AG08395 (cell line): ENCODE results near the gene FOLR2.
"Not testable (repeated sequence)": the region's sequence is repeated elsewhere in the genome, so short reads cannot be mapped to it uniquely, and the experiment has no call there.

Experiments
- DNase-seq: peaks from one replicate; pipeline ENCODE4 v3.0.0; 2012; ENCODE audit warnings: mixed read lengths, low spot score

The FOLR2 gene

DNA sequence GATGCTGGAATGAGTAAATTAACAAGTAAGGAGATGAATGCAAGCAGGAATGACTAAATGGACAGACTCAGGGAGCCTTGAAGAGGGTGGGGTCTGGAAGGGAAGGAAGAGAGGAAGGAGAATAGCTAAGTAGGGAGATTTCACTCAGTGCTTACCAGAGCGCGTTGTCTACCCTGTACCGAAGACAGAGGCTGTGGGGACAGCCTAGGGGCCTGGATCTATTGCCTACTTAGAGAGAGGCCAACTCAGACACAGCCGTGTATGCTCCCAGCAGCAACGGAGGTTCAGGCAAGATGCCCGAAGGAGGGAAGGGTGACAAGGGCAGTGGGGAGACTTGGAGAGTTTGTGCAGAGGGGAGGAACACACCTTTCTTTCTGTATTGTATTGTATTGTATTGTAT lies at the start of gene FOLR2:
Gene FOLR2 (plus strand): TSS at position 157 of the 400 bp plus-strand sequence. CDS start 1,791 bp downstream, outside the sequence.
- DNase-seq = no peak

DNA sequence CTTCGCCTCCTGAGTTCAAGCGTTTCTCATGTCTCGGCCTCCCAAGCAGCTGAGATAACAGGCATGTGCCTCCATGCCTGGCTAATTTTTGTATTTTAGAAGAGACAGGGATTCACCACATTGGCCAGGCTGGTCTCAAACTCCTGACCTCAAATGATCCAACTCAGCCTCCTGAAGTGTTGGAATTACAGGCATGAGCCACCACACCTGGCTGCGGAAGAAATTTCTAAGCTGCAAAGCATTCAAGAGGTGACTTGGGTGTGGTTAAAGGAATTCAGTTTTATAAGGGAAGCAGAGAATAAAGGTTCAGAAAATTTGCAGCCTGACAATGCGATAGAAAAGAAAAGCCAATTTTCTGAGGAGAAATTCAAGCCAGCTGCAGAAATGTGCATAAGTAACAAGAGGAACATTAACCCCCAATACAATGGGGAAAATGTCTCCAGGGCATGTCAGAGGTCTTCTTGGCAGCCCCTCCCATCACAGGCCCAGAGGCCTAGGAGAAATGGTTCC lies 47.5 kb upstream of the FOLR2 start:
- not testable (repeated sequence) for DNase-seq

DNA sequence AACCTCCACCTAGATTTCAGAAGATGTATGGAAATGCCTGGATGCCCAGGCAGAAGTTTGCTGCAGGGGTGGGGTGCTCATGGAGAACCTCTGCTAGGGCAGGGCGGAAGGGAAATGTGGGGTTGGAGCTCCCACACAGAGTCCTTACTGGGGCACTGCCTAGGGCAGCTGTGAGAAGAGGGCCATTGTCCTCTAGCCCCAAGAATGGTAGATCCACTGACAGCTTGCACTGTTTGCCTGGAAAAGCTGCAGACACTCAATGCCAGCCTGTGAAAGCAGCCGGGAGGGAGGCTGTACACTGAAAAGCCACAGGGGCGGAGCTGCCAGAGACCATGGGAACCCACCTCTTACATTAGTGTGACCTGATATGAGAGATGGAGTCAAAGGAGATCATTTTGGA lies 46.8 kb upstream of the FOLR2 start:
- DNase-seq = not testable (repeated sequence)

DNA sequence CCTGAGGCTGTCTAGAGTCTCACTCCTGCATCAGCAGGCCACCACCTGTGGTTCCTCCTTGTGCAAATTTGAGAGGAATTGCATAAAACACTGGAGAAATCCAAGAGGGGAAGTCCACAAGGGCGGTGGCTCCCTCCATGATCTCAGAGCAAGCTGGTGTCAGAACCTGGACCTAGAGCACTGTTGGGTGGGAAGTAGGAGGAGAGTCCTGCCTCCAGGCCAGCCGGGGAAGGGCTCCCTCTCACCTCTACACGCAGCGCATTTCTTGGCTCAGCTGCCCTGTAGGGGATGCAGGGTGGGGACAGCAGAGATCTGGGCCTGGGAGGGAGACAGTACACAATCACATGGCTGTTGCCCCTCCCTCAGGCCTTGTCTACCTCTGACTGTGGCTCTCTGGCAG lies 44.6 kb upstream of the FOLR2 start:
- not testable (repeated sequence) for DNase-seq

DNA sequence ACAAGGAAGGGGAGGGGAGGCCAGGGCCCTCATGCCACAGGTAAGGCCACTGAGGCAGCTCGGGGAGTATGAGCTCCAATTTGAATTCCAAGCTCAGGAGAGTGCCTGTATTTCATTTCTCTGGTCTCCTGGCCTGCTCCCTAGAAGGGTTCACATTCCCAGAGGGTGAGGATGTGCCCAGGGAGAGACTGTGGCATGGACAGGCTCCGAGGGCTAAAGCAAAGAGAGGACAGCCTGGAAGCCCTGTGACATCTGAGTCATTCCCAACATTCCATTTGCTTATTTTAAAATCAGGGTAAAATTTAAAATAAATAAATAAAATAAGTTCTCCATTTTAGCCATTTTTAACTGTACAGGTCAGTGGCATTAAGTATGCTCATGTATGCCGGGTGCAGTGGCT lies 43.3 kb upstream of the FOLR2 start:
- no peak for DNase-seq

DNA sequence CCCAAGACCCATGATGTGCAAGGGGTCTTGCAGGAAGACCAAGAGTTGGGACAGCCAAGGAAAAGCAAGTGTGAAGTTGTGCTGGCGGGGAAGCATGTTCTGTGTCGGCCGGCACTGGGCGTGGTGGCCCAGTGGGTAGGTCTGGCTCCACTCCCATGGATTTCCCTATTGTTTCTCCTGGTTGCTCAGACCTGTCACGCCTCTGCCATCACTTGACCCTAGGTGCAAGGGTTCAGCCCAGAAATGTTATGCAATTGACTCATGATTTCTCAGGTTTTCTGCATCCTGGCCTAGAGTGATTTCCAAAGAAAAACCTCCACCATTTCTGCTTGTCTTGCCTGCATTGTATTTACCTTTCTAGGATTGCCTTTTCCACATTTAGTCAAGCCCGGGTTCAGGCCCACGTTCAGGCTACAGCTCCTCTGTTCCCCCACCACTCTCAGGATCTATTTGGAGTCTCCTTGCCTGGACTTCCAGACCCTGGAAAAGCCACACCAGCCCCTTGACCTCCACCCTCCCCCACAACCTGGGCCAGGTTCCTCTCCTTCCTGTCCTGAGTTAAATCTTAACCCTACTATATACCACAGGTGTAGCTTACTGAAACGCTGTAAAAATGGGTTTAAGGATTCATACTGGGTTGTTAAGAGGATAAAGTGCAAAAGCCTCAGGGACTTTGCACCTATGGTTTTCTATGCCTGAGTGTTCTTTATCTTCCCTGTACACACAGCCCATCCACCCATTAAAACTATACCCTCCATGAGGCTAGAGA lies 42.1 kb upstream of the FOLR2 start:
- no peak for DNase-seq

DNA sequence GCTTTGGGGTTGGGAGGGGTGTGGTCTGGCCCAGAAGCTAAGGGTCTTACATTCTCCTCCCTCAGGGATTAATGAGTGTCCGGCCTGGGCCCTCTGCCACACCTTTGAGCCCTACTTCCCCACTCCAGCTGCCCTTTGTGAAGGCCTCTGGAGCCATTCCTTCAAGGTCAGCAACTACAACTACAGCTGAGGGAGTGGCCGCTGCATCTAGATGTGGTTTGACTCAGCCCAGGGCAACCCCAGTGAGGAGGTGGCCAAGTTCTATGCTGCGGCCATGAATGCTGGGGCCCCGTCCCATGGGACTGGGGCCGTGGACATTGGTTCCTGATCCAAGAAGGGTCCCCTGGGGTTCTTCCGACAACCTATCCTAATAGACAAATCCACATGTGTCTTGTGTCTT lies 38.9 kb upstream of the FOLR2 start:
- no peak for DNase-seq

DNA sequence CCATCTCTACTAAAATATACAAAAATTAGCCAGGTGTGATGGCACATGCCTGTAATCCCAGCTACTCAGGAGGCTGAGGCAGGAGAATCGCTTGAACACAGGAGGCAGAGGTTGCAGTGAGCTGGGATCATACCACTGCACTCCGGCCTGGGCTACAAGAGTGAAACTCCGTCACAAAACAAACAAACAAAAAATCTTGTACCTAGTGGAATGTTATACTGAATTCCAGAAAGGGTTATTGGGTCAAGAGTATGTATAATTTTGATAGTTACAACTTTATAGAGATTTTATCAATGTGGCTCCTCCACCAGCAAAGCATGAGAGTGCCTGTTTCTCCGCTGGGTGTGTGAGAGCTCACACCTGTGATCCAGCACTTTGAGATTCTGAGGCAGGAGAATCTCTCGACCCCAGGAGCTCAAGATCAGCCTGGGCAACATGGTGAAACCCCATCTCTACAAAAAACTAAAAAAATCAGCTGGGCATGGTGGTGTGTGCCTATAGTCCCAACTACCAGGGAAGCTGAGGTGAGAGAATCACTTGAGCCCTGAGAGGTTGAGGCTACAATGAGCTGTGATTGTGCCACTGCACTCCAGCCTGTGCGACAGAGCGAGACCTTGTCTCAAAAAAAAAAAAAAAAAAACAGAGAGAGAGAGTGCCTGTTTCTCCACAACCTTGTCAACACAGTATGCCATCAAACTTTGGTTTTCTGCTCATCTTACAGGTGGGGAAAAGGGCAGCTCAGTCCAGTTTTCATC lies 37.4 kb upstream of the FOLR2 start:
- DNase-seq = no peak

DNA sequence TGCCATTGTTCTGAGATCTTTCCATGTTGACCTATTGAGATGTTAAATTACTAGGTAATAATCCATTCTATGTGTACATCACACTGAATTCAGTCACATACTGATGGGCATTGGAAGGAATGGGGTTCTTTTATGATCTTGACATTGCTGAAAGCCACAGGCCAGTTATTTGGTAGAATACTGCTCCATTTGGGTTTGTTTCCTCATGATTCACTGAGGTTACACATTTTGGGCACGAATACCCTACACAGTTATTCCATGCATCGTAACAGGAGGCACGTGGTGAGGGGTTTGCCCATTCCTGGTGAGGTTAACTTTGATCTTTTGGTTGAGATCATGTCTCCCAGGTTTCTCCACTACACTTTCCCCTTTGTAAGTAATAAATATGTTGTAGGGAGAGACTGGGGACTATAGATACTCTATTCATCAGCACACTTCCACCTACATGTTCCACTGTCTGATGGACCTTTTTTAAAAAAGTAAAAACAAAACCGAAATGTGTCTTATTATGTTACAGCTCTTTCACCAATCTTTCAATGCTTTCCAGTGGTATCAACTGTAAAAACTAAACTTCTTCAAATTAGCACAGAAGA lies 36.7 kb upstream of the FOLR2 start:
- no peak for DNase-seq

DNA sequence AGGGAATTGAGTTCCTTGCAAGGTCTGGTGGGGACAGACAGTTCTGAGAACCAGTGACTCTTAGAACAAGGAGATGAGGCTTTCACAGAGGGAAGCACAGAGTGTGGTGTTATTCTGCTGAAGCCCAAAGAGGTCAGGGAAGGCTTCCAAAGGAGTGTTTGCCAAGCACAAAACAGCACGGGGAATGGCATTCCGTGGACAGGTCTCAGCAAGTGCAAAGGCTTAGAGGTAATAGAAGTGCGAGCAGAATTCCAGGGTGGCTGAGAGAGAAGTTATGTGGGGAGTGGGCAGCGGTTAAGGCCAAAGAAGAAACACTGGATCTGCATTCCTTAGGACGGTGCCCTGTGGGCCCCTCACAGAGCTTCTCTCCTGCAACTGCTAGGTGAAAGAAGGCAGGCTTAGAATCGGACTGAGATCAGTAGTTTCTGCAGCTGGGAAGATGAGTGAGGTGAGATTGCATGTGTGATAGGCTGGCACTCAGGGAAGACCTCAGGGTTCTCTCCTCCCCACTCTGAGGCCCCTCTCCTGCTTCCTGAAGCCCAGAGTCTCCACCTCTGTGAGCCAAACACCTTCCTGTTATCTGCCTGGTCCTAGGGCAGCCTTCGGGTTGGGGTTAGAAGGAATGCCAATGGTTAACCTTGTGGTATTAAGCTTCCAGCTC lies 35.6 kb upstream of the FOLR2 start:
- not testable (repeated sequence) for DNase-seq

DNA sequence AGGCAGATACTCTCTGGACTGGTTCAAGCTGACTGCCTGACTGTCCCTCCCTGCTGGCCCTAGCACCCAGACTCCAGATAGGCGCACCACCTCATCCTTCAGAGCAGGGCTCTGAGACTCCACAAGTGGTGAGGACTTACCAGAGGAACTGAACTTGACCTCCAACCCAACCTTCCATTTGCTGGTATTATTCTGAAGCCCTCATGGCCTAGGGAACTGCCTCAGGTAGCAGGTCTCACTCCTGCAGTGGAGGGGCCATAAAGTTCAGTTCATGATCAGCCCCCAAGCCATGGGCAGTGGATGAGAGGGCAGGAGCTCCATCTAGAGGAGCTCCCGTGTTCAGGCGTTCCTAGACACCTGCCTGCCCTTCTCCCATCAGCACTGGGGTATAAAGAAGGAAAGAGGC lies 35.0 kb upstream of the FOLR2 start:
- not testable (repeated sequence) for DNase-seq

DNA sequence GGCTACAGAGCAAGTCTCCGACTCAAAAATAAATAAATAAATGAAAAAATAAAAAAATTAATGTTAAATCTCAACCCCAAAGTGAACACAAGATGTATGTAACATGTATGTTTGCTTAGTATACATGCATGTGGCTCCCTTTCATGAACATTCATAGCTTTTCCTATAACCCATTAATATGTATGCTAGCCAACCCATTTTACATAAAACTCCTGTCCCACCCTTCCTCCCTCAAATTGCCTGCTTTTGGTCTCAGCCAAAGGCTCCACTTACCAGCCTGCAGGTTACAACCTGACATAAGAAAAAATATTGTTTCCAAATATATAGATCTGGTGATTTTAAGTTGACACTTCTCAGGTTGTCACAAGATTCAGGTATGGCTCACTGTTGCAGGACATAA lies 28.3 kb upstream of the FOLR2 start:
- no peak for DNase-seq

DNA sequence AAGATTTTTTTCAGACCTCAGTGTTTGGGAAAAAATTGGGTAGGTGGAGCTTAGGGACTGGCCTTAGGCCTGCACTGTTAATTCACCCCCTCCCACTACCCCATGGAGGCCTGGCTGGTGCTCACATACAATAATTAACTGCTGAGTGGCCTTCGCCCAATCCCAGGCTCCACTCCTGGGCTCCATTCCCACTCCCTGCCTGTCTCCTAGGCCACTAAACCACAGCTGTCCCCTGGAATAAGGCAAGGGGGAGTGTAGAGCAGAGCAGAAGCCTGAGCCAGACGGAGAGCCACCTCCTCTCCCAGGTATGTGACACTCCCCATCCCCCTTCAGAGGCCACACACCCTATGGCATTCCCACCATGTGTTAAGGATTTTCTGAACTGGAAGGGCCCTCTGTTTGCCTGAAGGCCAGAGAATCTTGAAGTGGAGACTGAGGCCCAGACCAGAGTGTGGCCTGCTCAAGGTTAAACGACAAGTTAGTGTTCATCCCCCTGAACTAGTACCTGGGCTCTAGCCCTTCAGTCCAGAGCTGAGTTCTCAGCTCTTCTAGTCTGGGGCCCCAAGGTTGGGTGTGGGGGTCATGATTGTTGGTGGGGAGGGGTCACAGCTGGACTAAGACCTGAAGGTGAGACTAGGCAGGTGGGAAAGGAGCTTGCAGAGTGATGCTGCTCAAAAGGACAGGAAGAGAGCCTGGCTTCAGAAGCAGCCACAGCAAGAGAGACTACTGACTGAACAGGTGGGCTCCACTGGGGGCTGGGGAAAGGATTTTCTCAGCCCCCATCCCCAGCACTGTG lies 26.9 kb upstream of the FOLR2 start:
- peak; percentile 46 for DNase-seq

DNA sequence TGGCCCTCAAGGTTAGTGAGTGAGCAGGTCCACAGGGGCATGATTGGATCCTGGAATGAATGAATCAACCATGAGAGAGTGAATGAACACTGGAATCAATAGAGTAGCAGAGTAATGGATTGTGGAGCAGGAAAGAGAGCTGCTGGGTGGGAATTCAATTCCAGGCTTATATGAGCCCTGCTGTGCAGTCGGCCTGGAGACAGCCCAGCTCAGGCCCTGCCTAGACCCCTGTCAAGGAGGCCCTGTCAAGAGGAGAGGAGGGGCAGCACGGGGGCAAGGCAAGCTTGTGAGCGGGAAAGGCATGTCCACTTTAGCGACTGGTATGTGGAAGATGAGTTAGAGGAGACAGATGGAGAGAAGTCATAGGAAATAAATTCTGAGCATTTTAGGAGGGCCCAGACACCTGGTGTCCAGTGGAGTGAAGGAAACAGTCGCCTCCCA lies 25.9 kb upstream of the FOLR2 start:
- no peak for DNase-seq

DNA sequence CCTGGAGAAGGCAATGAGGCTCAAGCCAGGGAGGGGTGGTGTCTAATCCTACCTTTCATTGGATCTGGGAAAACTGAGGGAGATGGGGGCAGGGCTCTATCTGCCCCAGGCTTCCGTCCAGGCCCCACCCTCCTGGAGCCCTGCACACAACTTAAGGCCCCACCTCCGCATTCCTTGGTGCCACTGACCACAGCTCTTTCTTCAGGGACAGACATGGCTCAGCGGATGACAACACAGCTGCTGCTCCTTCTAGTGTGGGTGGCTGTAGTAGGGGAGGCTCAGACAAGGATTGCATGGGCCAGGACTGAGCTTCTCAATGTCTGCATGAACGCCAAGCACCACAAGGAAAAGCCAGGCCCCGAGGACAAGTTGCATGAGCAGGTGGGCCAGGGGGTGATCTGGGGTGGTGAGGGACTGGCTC lies 24.6 kb upstream of the FOLR2 start, which contains the start of gene FOLR1:
Gene FOLR1 (plus strand): TSS at position 180 of the 421 bp plus-strand sequence. CDS start 34 bp downstream, at position 214.
- peak; percentile 45 for DNase-seq

DNA sequence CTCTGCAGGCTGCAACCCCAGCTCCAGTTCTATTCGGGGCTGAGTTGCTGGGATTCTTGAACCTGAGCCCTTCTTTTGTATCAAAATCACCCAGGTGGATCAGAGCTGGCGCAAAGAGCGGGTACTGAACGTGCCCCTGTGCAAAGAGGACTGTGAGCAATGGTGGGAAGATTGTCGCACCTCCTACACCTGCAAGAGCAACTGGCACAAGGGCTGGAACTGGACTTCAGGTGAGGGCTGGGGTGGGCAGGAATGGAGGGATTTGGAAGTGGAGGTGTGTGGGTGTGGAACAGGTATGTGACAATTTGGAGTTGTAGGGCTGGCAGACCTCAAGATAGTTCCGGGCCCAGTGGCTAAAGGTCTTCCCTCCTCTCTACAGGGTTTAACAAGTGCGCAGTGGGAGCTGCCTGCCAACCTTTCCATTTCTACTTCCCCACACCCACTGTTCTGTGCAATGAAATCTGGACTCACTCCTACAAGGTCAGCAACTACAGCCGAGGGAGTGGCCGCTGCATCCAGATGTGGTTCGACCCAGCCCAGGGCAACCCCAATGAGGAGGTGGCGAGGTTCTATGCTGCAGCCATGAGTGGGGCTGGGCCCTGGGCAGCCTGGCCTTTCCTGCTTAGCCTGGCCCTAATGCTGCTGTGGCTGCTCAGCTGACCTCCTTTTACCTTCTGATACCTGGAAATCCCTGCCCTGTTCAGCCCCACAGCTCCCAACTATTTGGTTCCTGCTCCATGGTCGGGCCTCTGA lies 20.9 kb upstream of the FOLR2 start:
- no peak for DNase-seq

DNA sequence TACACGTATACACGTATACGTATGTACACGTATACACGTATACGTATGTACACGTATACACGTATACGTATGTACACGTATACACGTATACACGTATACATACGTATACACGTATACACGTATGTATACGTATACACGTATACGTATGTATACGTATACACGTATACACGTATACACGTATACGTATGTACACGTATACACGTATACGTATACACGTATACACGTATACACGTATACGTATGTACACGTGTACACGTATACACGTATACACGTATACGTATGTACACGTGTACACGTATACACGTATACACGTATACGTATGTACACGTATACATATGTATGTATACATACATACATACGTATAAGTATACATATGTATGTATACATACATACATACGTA lies 15.1 kb upstream of the FOLR2 start:
- not testable (repeated sequence) for DNase-seq

DNA sequence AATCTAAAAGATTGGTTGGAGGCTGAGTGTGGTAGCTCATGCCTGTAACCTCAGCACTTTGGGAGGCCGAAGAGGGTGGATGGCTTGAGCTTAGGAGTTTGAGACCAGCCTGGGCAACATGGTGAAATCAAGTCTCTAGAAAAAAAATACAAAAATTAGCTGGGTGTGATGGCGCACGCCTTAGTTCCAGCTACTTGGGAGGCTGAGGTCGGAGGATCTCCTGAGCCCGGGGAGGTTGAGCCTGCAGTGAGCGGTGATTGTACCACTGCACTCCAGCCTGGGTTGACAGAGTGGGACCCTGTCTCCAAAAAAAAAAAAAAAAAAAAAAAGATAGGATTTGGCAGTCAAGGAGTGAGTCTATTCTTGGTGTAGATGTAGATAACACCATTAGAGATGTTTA lies 14.0 kb upstream of the FOLR2 start:
- no peak for DNase-seq

DNA sequence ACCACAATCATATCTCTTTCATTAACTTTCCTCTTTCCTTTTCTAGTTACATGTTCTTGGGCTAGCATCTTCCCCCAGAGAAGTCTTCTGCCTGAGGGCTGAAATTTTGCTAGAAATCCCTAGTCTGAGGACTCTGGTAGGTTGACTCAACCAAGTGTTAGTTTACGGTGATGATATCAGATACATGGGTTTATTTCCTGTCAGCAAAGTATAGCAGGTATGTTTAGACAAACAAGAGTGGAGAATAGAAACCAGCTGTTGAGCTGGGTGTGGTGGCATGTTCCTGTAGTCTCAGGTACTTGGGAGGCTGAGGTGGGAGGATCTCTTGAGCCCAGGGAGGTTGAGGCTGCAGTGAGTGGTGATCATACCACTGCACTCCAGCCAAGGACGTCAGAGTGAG lies 13.4 kb upstream of the FOLR2 start:
- no peak for DNase-seq

DNA sequence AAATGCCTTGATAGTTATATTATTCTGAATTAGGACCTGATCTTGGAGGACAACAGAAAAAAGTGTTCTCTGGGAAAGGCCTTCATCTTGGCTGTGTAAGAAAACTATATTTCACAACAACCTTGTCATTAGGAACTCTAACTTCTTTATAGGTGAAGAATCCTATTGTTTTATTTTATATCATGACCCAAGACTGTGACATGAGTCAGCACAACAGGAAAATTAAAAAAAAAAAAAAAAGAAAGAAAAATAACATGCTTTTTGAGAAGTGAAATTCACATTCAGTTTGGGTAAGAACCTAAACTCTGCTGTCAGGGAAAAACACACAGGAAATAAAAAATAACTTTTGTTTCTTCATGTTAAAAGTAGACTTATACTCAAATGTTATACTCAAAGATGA lies 11.7 kb upstream of the FOLR2 start:
- no peak for DNase-seq
